Stimulated activated CD4-positive, alpha-beta T cell treated with anti-CD3 and anti-CD28 coated beads, Interleukin-12 subunit alpha, Interleukin-12 subunit beta, amount 100 ng/mL, for 4 hours (primary cell): Measurements from ENCODE around the gene ZFYVE21.
"Not testable (repeated sequence)": the region's sequence is repeated elsewhere in the genome, so short reads cannot be mapped to it uniquely, and the experiment has no call there.

Source experiments
- DNase-seq: peaks from one replicate; pipeline ENCODE4 v3.0.0-alpha.2; 2020

The ZFYVE21 gene

GRCh38 chr14:103770902-103771301 lies 55.3 kb downstream of the ZFYVE21 start:
- no peak for DNase-seq

GRCh38 chr14:103772078-103772712 lies 56.6 kb downstream of the ZFYVE21 start:
- DNase-seq, result no peak

- no peak for DNase-seq
These were observed 57.9 kb downstream of the ZFYVE21 start for GRCh38 chr14:103773521-103773920.

GRCh38 chr14:103775506-103775905 lies 59.9 kb downstream of the ZFYVE21 start:
- DNase-seq, result no peak

GRCh38 chr14:103776319-103776718 lies 60.7 kb downstream of the ZFYVE21 start:
- DNase-seq, result not testable (repeated sequence)

- no peak for DNase-seq
These were observed 66.8 kb downstream of the ZFYVE21 start for GRCh38 chr14:103782376-103782775.
